Gastrocnemius medialis (tissue), 4 donors: ENCODE measurements around the gene DOCK11.

ENCODE experiments used
- POLR2A ChIP-seq, 2 donors: fragments of 450-650 bp; IDR thresholded peaks; one replicate each; pipeline ENCODE4 v1.6.1; 2017; ENCODE audit warnings: antibody characterized with exemption in 2 of 2, mild to moderate bottlenecking in 2 of 2, moderate library complexity in 2 of 2
- TF ChIP-seq, protein P1 (sequence below), 5 experiments: fragments of 450-650 bp in 3 of 5; fragments of 200-600 bp in 2 of 5; sonication (generic) in 2 of 5; IDR thresholded peaks in 4 of 5; conservative IDR thresholded peaks in 1 of 5; 1 replicate in 4 of 5; 2 replicates in 1 of 5; pipeline ENCODE4 v1.5.1; 2016 to 2019; ENCODE audit warnings: antibody characterized with exemption in 5 of 5, mild to moderate bottlenecking in 3 of 5, moderate library complexity in 3 of 5

DNA sequence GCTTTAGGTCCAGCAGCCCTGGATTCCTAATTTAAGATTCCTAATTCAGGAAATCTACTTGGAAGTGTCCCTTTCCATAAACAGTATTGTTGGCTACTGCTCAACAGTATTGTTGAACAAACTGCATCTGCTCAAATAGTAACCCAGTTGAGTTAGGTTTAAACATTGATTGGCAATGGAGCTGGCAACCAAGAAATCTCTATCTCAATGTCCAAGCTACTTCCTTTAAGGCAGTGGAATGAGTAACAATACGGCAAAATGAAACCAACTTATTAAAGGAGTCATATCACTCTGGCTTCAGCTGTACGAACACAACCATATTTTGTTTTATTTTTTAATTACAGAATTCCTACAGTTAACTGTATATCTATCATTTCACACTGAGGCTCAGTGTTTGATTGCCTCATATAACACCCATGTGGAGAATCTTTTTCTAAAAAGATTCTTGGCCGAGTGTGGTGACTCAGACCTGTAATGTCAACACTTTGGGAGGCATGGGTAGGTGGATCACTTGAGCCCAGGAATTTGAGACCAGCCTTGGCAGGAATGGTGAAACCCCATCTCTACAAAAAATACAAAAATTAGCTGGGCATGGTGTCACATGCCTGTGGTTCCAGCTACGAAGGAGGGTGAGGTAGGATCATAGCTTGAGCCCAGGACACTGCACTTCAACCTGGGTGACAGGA, 160.1 kb downstream of the DOCK11 start:
- TF ChIP-seq, protein P1, sequence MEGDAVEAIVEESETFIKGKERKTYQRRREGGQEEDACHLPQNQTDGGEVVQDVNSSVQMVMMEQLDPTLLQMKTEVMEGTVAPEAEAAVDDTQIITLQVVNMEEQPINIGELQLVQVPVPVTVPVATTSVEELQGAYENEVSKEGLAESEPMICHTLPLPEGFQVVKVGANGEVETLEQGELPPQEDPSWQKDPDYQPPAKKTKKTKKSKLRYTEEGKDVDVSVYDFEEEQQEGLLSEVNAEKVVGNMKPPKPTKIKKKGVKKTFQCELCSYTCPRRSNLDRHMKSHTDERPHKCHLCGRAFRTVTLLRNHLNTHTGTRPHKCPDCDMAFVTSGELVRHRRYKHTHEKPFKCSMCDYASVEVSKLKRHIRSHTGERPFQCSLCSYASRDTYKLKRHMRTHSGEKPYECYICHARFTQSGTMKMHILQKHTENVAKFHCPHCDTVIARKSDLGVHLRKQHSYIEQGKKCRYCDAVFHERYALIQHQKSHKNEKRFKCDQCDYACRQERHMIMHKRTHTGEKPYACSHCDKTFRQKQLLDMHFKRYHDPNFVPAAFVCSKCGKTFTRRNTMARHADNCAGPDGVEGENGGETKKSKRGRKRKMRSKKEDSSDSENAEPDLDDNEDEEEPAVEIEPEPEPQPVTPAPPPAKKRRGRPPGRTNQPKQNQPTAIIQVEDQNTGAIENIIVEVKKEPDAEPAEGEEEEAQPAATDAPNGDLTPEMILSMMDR (IDR thresholded peaks at IDR 0.05 in 4 of 5, conservative IDR thresholded peaks at IDR 0.05 in 1 of 5), result no peak
- no peak for TF ChIP-seq POLR2A (IDR thresholded peaks at IDR 0.05)
